HG03060 (cell line): Measurements from ENCODE around the gene TESK2.

ENCODE experiments used
- ATAC-seq: cut with Tn5 transposase; IDR thresholded peaks from one replicate; pipeline ENCODE4 v1.9.1; 2021; ENCODE audit warnings: low read depth, moderate number of reproducible peaks; ENCODE audit not compliant: unreplicated experiment

Gene TESK2

DNA sequence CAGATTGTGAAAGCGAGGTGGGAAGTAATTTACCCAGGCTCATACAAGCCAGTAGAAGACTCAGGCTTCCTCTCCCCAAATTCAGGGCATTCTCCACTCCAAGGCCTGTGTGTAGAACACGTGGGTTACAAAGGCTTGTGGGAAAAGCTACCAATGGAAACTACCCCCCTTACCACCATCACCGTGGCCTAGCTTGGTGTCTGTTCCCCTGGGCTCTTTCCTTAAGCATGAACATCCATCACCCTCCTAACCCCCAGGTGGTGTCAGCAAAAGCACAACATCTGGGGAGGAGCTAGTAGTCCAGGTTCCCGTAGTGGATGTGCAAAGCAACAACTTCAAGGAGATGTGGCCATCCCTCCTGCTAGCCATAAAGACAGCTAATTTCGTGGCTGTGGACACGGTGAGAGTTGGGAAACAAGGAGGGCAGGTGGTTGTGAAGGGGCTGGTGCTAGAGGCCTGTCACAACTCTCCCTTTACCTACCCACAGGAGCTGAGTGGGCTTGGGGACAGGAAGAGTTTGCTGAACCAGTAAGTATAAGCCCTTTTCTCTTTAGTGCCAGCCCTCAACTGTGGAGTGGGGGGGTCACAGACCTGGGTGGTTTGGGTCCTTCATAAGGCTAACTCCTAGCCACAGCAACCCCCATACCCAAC, 150.0 kb downstream of the TESK2 start:
- no peak for ATAC-seq

DNA sequence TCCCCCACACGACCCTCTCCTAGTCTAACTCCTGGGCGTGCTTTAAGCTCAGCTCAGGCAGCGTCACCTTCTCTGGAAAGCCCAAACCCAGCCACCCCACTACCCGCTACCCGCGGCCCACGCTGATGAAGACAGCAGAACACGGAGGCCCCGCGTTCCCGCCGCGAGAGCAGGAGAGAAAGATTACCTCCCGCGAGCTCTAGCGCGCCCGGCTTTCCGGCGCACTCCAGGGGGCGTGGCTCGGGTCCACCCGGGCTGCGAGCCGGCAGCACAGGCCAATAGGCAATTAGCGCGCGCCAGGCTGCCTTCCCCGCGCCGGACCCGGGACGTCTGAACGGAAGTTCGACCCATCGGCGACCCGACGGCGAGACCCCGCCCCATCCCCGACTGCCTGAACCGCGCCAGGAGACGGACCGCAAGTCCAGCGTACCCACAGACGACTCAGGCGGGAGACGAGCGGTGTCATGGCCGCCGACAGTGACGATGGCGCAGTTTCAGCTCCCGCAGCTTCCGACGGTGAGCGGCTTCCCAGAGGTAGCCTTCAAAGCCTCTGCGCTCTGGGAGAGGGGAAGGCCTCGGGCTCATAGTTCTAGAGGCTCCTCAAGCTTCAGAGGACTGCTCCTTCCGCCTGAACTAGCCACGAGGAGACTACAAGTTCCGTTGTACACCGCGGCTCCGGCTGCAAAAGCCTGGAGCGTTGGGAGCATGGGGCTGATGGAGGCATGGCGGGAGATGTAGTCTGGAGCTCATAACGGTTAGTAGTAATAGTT, 151.0 kb downstream of the TESK2 start, which contains the start of the genes MUTYH and TOE1:
MUTYH (minus strand) TSS at position 652 of the 770 bp plus-strand sequence. CDS start 5,935 bp downstream, outside the sequence.
TOE1 (plus strand) TSS at position 382 of the 770 bp plus-strand sequence; CDS start at position 465, 83 bp downstream.
- peak; percentile 47 for ATAC-seq

DNA sequence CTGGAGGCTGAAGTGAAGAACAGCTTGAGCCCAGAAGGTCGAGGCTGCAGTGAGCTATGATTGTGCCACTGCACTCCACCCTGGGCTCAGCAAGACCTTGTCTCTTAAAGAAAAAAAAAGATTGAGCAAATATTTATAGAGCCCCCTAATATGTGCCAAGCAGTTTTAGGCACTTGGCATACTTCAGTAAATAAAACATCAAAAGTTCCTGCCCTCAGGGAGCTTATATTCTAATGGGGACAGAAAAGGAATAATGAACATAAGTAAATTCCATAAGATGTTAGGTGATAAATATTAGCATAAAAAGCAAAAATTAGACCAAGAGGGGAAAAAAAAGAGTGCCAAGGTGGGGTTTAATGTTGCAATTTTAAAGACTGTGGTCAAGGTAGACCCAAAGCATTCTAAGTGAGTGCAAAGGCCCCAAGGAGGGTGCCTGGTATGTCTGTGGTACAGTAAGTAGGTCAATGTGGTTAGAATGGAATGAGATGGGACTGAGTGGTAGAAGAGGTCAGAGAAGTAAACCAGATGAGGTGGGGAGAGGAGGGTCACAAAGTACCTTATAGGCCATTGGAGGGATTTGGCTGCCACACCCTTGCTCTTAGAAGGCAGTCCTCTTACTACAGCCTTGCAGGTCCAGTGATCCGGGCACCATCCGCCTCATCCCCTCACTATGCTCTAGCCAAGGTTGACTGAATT, 153.2 kb downstream of the TESK2 start:
- ATAC-seq = no peak

DNA sequence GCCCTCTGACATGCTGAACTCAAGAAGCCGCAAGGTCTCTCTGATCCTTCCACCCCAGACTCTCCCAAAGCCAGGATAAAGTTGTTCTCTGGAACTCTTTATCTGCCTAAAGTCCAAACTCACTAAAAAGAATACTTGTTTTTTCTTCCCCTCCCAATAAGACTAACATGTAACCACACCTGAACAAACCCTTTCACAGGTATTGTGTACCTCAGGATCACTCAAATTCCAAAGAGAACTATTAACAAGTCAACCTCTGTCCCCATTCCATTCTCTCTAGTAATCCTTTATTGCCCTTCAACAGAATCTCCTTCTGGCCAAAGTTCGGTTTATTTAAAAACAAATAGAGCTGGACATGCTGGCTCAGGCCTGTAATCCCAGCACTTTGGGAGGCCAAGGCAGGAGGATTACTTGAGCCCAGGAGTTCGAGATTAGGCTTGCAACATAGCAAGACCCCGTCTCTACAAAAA, 155.1 kb downstream of the TESK2 start:
- ATAC-seq = no peak

DNA sequence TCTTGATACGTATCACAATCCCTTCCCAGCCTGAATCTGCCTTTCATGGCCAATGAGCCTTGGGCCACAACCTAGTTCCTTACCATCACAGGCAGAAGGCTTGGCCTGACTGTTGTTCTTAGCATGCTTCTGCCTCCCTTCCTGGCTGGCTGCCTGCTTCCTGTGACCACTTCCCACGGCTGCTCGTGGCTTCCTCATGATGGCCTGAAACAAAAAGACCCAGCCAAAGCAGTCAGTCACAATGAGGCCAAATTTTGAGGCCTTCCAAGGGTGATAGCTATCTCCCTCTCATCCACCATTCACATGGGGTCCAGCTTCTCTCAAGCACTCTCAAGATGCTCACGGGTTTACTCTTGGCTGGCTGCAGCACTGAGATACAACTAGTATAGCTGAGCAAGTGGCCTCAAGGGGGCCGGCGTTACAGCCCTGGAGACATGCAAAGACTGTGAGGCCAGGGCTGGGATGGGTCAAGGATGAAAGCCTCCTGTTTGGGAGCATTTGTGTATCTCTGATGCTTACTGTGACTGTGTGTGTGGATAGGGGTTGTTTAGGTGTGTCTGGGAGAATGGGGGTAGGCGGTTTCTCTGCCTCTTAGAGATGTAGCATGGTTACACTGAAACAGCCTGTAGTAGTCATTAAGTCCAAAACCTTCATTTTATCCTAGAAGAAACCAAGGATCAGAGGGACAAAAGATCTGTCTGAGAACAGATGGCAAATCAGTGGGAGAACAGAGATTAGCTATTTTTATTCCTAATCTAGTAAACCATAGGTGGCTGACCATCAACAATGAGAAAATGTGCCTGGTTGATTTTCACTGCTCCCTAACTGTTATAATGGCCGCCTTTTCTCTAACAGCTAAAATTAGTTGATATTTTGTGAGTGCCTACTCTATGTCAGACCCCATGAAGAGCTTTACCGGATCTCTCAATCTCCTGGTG, 156.4 kb downstream of the TESK2 start:
- ATAC-seq = no peak

DNA sequence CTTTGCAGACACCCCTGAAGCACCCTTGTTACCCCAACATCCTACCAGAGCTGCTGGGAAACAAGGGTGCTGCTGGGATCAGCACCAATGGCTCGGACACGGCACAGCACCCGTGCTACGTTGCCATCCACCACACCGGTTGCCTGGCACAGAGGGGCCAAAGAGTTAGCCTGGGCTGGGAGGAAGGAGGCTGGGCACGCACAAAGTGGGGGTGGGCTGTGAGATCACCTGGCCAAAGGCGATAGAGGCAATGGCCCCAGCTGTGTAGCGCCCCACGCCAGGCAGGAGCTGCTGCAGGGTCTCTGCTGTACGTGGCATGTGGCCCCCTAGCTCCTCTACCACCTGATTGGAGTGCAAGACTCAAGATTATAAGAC, 158.6 kb downstream of the TESK2 start:
- ATAC-seq = no peak

DNA sequence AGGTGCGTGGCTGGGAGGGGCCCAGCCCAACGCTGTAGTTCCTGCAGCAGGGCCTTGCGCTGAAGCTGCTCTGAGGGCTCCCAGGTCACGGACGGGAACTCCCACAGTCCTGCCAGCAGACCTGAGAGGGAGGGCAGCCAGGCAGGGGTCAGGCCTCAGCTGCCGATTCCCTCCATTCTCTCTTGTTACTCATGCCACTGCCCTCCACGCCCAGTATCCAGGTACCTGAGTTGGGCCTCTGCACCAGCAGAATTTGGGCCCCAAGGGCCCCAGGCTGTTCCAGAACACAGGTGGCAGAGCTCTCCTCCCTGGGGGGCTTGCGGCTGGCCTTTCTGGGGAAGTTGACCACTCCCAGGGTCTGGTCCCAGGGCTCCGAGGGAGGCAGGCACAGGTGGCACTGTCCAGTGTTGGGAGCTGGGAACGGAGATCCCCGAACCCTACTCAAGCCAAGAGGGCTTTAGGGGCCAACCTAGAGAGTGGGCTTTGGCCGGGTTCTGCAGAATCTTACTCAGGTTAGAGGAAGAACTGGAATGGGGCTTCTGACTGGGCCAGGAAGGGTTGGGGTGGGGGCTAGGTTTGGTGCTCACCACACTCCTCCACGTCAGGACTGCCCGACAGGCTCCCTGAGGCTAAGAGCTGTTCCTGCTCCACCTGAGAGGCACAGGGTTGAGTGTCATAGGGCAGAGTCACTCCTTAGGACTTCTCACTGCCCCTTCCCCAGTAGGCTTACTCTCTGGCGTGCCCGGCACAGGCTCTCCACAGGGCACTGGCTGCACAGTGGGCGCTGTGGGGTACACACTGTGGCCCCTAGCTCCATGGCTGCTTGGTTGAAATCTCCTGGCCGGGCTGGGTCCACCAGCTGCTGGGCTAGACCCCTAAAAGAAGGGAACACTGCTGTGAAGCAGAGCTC, 159.3 kb downstream of the TESK2 start:
- ATAC-seq = no peak

DNA sequence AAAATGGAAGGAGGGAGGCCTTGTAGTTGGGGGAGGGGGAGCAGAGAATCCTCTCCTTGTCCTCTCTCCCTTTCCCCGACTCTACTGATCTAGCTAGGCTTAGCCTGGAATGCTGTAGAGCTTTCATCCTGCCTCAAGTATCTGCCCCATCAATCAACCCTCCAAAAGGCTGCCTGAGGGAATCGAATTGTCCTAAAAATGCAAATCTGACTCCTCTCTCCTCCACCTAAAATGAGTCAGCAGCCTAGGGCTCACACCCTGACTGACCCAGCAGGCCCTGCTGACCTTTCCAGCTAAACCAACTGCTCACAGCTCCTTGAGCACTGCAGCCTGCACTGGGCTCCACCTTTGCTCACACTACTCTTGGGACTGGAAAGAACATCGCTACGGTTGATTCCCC, 161.5 kb downstream of the TESK2 start:
- ATAC-seq = no peak

DNA sequence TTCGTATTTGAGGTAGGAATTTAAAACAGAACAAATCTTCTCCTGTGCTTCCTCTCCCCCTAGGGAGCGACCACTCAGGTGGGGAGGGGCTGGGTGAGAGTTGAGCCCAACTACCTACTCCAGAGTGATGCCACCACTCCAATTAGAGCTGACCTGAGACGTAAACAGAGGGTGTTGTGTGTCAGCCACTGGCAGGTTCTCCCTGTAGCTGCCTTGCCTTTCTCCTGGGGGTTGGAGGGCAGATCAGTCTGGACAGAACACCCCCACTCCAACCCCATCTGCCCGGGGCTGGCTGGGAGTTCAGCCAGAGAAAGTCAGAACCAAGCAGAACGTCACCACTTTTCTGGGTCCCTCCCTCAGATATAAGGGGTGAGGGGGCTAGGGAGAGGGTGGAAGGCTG, 162.3 kb downstream of the TESK2 start:
- no peak for ATAC-seq

DNA sequence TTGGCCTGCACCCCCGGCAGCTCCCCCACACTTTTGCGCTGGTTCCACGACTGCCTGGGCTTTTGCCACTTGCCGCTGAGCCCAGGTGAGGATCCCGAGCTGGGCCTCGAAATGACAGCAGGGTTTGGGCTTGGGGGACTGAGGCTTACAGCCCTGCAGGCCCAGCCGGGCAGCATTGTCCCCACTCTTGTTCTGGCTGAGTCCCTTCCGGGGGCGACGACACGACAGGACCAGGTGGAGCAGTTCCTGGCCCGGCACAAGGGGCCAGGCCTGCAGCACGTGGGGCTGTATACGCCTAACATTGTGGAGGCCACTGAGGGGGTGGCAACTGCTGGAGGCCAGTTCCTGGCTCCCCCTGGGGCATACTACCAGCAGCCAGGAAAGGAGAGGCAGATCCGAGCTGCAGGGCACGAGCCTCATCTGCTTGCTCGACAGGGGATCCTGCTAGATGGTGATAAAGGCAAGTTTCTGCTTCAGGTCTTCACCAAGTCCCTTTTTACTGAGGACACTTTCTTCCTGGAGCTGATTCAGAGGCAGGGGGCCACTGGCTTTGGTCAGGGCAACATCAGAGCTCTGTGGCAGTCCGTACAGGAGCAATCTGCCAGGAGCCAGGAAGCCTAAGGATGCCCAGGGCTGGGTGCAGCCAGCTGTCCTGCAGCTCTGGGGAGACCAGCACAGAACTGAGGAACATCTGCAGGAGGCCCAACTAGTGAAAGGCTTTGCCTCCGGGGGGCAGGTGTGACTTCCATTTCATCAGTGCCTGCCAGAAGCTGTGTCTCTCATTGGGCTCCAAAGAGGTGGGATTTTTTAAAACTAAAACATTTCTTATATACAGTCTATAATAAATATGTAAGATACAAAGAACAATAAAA, 163.1 kb downstream of the TESK2 start:
- ATAC-seq = no peak

DNA sequence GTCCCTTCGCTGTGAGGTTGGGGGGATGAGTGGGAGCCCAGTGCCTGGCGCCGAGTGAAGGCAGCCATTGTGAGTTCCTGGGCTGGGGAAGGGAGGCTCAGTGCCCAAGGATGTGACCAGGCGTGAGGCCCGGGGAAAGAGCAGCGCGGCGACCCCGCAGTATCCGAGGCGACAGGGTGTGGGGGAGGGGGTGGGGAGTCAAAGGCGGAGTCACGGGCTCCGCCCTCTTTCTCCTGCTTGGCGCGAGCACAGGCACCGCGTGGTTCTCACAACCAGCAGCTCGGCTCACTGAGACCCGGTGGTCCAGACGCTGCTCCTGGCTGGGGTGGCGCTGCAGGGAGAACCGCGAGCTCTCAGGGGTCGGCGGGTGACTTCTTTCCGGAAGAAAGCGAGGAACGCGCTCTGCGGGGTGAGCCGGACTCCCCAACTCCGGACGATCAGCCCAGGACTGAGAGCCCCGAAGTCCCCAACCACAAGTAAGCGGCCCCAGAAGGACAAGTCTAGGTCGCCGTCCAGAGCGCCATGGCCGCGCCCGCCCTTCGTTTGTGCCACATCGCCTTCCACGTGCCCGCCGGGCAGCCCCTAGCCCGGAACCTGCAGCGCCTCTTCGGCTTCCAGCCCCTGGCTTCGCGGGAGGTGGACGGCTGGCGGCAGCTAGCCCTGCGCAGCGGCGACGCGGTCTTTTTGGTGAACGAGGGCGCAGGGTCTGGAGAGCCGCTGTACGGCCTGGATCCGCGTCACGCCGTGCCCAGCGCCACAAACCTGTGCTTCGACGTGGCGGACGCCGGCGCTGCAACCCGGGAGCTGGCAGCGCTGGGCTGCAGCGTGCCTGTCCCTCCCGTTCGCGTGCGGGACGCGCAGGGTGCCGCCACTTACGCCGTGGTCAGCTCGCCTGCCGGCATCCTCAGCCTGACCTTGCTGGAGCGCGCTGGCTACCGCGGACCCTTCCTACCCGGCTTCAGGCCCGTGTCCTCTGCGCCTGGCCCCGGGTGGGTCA, 164.0 kb downstream of the TESK2 start, which contains the start of gene HPDL:
HPDL (plus strand) TSS at position 269 of the 997 bp plus-strand sequence; CDS start at position 523, 254 bp downstream.
- ATAC-seq = no peak

DNA sequence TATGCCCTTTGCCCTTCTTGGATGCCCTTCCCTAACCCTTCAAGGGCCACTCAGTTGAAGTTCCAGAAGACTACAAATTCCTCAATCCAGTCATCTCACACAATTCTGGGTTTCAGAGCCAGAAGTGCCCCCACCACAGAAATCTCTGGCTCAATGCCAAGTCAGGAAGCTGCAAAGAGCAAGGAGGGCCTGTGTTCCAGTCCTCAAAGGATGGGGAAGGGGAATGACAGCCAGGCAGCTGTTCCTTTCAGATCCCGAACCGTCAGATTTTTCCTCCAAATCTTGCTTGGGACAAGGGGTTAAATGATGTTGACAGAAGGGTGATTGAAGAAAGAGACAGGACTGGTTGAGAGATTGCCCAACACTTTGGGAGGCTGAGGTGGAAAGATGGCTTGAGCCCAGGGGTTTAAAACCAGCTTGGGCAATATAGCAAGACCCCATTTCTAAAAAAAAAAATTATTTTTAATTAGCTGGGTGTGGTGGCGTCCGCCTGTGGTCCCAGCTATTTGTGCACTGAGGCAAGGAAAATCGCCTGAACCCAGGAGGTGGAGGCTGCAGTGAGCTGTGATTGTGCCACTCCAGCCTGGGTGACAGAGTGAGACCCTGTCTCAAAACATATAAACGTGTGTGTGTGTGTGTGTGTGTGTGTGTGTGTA, 165.0 kb downstream of the TESK2 start:
- no peak for ATAC-seq

DNA sequence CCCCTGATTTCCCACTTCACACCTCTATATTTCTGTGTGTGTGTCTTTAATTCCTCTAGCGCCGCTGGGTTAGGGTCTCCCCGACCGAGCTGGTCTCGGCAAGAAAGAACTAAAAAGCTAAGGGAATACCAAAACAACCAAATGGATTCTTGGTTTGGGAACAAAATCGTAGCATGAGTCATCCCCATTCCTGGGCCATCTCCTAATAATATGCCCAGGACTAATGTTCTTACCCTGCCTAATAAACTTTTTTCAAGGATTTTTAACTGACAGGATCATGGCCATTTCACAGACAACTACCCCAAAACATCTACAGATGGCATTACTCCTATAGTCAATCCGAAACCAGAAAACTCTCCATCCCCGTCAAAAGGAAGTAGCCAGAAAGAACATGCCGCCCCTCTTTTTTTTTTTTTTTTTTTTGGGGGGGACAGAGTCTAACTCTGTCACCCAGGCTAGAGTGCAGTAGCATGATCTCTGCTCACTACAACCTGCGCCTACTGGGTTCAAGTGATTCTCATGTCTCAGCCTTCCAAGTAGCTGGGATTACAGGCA, 168.4 kb downstream of the TESK2 start:
- no peak for ATAC-seq

DNA sequence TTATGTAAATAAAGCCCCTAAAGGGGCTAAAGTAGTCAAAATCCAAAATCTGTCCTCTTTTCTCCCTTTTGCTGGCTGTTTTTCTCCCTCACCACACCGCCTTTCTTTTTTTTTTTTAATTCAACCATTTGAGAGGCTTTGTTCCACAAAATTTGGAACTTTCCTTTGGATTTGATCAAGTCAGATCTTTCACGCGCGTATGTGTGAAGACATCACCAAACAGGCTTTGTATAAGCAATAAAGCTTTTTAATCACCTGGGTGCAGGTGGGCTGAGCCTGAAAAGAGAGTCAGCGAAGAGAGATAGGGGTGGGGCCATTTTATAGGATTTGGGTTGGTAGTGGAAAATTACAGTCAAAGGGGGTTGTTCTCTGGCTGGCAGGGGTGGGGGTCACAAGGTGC, 169.5 kb downstream of the TESK2 start:
- no peak for ATAC-seq

DNA sequence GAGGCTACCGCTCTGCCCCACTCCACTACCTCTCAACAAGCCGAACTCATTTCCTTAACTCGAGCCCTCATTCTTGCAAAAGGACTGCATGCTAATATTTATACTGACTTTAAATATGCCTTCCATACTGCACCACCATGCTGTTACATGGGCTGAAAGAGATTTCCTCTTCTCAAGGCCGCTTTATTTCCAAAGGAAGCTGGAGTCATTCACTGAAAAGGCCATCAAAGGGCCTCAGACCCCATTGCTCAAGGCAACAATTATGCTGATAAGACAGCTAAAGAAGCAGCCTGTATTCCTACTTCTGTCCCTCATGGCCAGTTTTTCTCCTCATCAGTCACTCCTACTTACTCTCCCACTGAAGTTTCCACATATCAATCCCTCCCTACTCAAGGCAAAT, 171.2 kb downstream of the TESK2 start:
- no peak for ATAC-seq

DNA sequence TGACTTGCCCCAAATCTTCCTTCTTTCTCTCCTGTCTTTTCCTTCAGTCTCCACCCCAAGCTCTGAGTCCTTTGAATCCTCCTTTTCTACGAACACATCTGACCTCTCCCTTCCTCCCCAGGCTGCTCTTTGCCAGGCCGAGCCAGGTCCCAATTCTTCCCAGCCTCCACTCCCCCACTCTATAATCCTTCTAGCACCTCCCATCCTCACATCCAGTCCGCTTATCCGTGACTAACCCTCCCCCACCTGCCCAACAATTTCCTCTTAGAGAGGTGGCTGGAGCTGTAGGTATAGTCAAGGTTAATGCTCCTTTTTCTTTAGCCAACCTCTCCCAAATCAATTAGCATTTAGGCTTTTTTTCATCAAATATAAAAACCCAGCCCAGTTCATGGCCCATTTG, 173.8 kb downstream of the TESK2 start:
- ATAC-seq = no peak
